HG03280 (cell line): ENCODE data around the gene FKBP5.
"Not testable (repeated sequence)": the region's sequence is repeated elsewhere in the genome, so short reads cannot be mapped to it uniquely, and the experiment has no call there.

Experiments used
- ATAC-seq: cut with Tn5 transposase; IDR thresholded peaks from one replicate; pipeline ENCODE4 v1.9.1; 2021; ENCODE audit warnings: mild to moderate bottlenecking, moderate library complexity; ENCODE audit not compliant: unreplicated experiment

Gene FKBP5

GRCh38 chr6:35622283-35622682 lies 66.4 kb downstream of the FKBP5 start:
- ATAC-seq, result no peak

GRCh38 chr6:35620706-35621105 lies 68.0 kb downstream of the FKBP5 start:
- ATAC-seq, result no peak

- ATAC-seq, result no peak
Measured at GRCh38 chr6:35613762-35614161, 75.0 kb downstream of the FKBP5 start.

- ATAC-seq, result no peak
Measured at GRCh38 chr6:35611240-35611639, 77.5 kb downstream of the FKBP5 start.

- ATAC-seq, result no peak
Measured at GRCh38 chr6:35610830-35611229, 77.9 kb downstream of the FKBP5 start.

- no peak for ATAC-seq
Measured at GRCh38 chr6:35609588-35609987, 79.1 kb downstream of the FKBP5 start.

GRCh38 chr6:35607517-35608233 lies 81.0 kb downstream of the FKBP5 start:
- no peak for ATAC-seq

GRCh38 chr6:35605600-35605999 lies 83.1 kb downstream of the FKBP5 start:
- ATAC-seq, result no peak

- no peak for ATAC-seq
Measured at GRCh38 chr6:35603326-35604202, 85.2 kb downstream of the FKBP5 start.

GRCh38 chr6:35602133-35602946 lies 86.4 kb downstream of the FKBP5 start:
- no peak for ATAC-seq

- no peak for ATAC-seq
Measured at GRCh38 chr6:35601331-35602132, 87.2 kb downstream of the FKBP5 start.

GRCh38 chr6:35600659-35601125 lies 88.0 kb downstream of the FKBP5 start:
- ATAC-seq, result no peak

- ATAC-seq, result no peak
Measured at GRCh38 chr6:35599761-35600658, 88.7 kb downstream of the FKBP5 start.

GRCh38 chr6:35598621-35599020 lies 90.1 kb downstream of the FKBP5 start:
- not testable (repeated sequence) for ATAC-seq

- ATAC-seq, result no peak
Measured at GRCh38 chr6:35596448-35597442, 92.0 kb downstream of the FKBP5 start.

- no peak for ATAC-seq
Measured at GRCh38 chr6:35594503-35595186, 94.1 kb downstream of the FKBP5 start.

GRCh38 chr6:35592178-35592577 lies 96.5 kb downstream of the FKBP5 start:
- no peak for ATAC-seq
